ENCODE results near the gene FGFR2.

FGFR2 gene

GRCh38 chr10:121448766-121449421 is 149.3 kb downstream of the FGFR2 start:
- no peaks in the 10 kb centered on the region for H3K9me3 ChIP-seq
- no peak overlapping the region for H3K4me3 ChIP-seq (ENCODE audit: low read depth, low read length)
- no peak for DNase-seq
- no peaks in the 10 kb centered on the region for H3K36me3 ChIP-seq
- no peaks in the 10 kb centered on the region for H3K27me3 ChIP-seq
- H3K4me1 ChIP-seq = peaks cover 5% of the 10 kb centered on the region
- TF ChIP-seq CTCF (IDR thresholded peaks at IDR 0.05; ENCODE audit: low read depth, low read length) = no peak

GRCh38 chr10:121444520-121445165 is 153.6 kb downstream of the FGFR2 start:
- Histone ChIP-seq H3K9me3 (no peaks in the 10 kb centered on the region), H3K4me3 (ENCODE audit: low read depth, low read length) (no peak overlapping the region), H3K27me3 (no peaks in the 10 kb centered on the region), H3K4me1 (no peaks in the 10 kb centered on the region), H3K36me3 (no peaks in the 10 kb centered on the region)
- no peak for TF ChIP-seq CTCF (IDR thresholded peaks at IDR 0.05; ENCODE audit: low read depth, low read length)
- no peak for DNase-seq

- Histone ChIP-seq H3K4me3 (ENCODE audit: low read depth, low read length) (no peak overlapping the region), H3K4me1 (peaks cover 3% of the 10 kb centered on the region)
Measured at GRCh38 chr10:121442086-121442935, 155.9 kb downstream of the FGFR2 start.

GRCh38 chr10:121440461-121440860 is 157.8 kb downstream of the FGFR2 start:
- H3K36me3 ChIP-seq = no peaks in the 10 kb centered on the region
- H3K27me3 ChIP-seq = no peaks in the 10 kb centered on the region
- no peak for TF ChIP-seq CTCF (IDR thresholded peaks at IDR 0.05; ENCODE audit: low read depth, low read length)
- DNase-seq = no peak
- H3K4me1 ChIP-seq = peaks cover 13% of the 10 kb centered on the region
- H3K4me3 ChIP-seq (ENCODE audit: low read depth, low read length) = no peak overlapping the region
- H3K9me3 ChIP-seq = no peaks in the 10 kb centered on the region

More at GRCh38 chr10:121442086-121442935, 155.9 kb downstream of the FGFR2 start:
- Histone ChIP-seq H3K27me3 (no peaks in the 10 kb centered on the region), H3K9me3 (no peaks in the 10 kb centered on the region), H3K36me3 (no peaks in the 10 kb centered on the region)
- no peak for TF ChIP-seq CTCF (IDR thresholded peaks at IDR 0.05; ENCODE audit: low read depth, low read length)
- DNase-seq = no peak

- no peak for TF ChIP-seq CTCF (IDR thresholded peaks at IDR 0.05; ENCODE audit: low read depth, low read length)
- DNase-seq = no peak
- H3K4me1 ChIP-seq = peaks cover 13% of the 10 kb centered on the region
- H3K9me3 ChIP-seq = no peaks in the 10 kb centered on the region
- H3K36me3 ChIP-seq = no peaks in the 10 kb centered on the region
- no peaks in the 10 kb centered on the region for H3K27me3 ChIP-seq
- H3K4me3 ChIP-seq (ENCODE audit: low read depth, low read length) = no peak overlapping the region
Measured at GRCh38 chr10:121438333-121438732, 159.9 kb downstream of the FGFR2 start.

All from BE2C (cell line).